NT2/D1 (cell line): ENCODE measurements around the gene RIN3.

ENCODE experiments used
- SUZ12 ChIP-seq: IDR thresholded peaks from 2 replicates; pipeline ENCODE4 v1.6.1; 2011; ENCODE audit not compliant: insufficient read length, insufficient read depth; ENCODE audit errors: extremely low read depth
- YY1 ChIP-seq: IDR thresholded peaks from 2 replicates; pipeline ENCODE4 v1.6.1; 2011; ENCODE audit not compliant: insufficient read length, insufficient read depth
- ZNF274 ChIP-seq: IDR thresholded peaks from 2 replicates; pipeline ENCODE4 v1.6.1; 2011; ENCODE audit warnings: mild to moderate bottlenecking, low read depth, low read length

DNA sequence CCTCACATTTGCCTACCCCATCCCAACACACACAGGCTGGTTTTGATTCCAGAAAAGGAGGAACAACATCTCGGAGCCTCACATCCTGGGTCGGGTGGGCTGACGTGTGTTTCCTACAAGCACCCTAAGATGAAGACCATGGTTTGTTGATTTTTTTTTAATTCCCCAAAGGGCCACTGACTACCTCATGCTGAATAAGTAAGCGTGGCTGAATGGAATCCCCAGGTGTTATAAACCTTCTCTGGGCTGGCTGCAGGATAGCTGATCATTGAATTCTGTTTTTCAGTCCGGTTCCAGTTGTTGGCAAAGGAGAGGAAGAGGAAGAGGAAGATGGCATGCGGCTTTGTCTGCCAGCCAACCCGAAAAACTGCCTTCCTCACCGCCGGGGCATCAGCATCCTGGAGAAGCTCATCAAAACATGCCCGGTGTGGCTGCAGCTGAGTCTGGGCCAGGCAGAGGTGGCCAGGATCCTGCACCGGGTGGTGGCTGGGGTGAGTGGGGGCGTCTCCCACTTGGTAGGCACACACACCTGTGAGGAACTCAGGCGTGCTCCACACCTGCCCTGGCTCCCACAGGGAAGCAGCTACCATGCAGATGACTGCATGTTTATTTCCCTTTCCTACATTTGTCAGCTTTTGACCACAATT is 42.0 kb downstream of the RIN3 start:
- TF ChIP-seq YY1: no peak
- TF ChIP-seq ZNF274: no peak
- no peak for TF ChIP-seq SUZ12
